Liver (tissue), 9 donors: ENCODE measurements around the gene DDX20. TPM values are rescaled to one million over a fixed set of nuclear protein-coding genes. Genes with fewer than 3 reads are reported as not detected.

ENCODE experiments used
- DNase-seq: peaks from one replicate; pipeline ENCODE4 v3.0.0-alpha.2; 2017; ENCODE audit warnings: low spot score
- H3K27ac ChIP-seq, 2 donors: one replicate each; pipeline ENCODE4 v1.7.0; 2013; ENCODE audit warnings: inconsistent platforms in 2 of 2, low read length in 2 of 2, control low read depth in 1 of 2, low read depth in 1 of 2, mild to moderate bottlenecking in 1 of 2
- H3K27me3 ChIP-seq, 4 donors: one replicate each; pipeline versions ENCODE4 v1.6.1 to v1.7.0; 2013; ENCODE audit warnings: low read length in 3 of 4, inconsistent platforms in 1 of 4, mild to moderate bottlenecking in 1 of 4, moderate library complexity in 1 of 4; ENCODE audit not compliant: control insufficient read depth in 4 of 4, insufficient read depth in 4 of 4
- H3K36me3 ChIP-seq, 4 donors: one replicate each; pipeline versions ENCODE4 v1.6.1 to v1.7.0; 2013; ENCODE audit warnings: low read length in 3 of 4, mild to moderate bottlenecking in 3 of 4, low read depth in 1 of 4, moderate library complexity in 1 of 4; ENCODE audit not compliant: control insufficient read depth in 4 of 4, insufficient read depth in 3 of 4
- H3K4me1 ChIP-seq, 4 donors: one replicate each; pipeline versions ENCODE4 v1.6.1 to v1.7.0; 2013; ENCODE audit warnings: low read length in 3 of 4, mild to moderate bottlenecking in 3 of 4, moderate library complexity in 1 of 4; ENCODE audit not compliant: control insufficient read depth in 4 of 4, insufficient read depth in 4 of 4
- H3K4me3 ChIP-seq, 3 donors: one replicate each; pipeline versions ENCODE4 v1.6.1 to v1.7.0; 2013; ENCODE audit warnings: low read length in 3 of 3, control low read depth in 1 of 3, low read depth in 1 of 3, mild to moderate bottlenecking in 1 of 3
- H3K9ac ChIP-seq, 2 donors: one replicate each; pipeline ENCODE4 v1.7.0; 2013; ENCODE audit warnings: low read length in 2 of 2, mild to moderate bottlenecking in 2 of 2, moderate library complexity in 2 of 2, control low read depth in 1 of 2, low read depth in 1 of 2
- H3K9me3 ChIP-seq, 4 donors: one replicate each; pipeline versions ENCODE4 v1.6.1 to v1.7.0; 2013; ENCODE audit warnings: low read length in 3 of 4; ENCODE audit not compliant: control insufficient read depth in 4 of 4
- ATF3 ChIP-seq: IDR thresholded peaks from 2 replicates; pipeline ENCODE4 v1.6.1; 2016; ENCODE audit warnings: antibody characterized with exemption
- CTCF ChIP-seq: fragments of 150-350 bp; IDR thresholded peaks from 2 replicates; pipeline ENCODE4 v1.5.1; 2017; ENCODE audit warnings: improper control_type of control experiment, low read depth, low read length; ENCODE audit not compliant: missing input control
- EGR1 ChIP-seq, 2 donors: IDR thresholded peaks; 2 replicates each; pipeline ENCODE4 v1.6.1; 2016 to 2018; ENCODE audit warnings: antibody characterized with exemption in 2 of 2, low read depth in 2 of 2
- FOXA1 ChIP-seq: IDR thresholded peaks from 2 replicates; pipeline ENCODE4 v1.6.1; 2016; ENCODE audit warnings: antibody characterized with exemption
- FOXA2 ChIP-seq: IDR thresholded peaks from 2 replicates; pipeline ENCODE4 v1.6.1; 2016; ENCODE audit warnings: antibody characterized with exemption
- GABPA ChIP-seq, 2 donors: IDR thresholded peaks in 1 of 2; conservative IDR thresholded peaks in 1 of 2; 2 replicates each; pipeline ENCODE4 v1.6.1; 2016; ENCODE audit warnings: antibody characterized with exemption in 2 of 2, mild to moderate bottlenecking in 1 of 2, moderate library complexity in 1 of 2
- HNF4A ChIP-seq, 2 donors: conservative IDR thresholded peaks; 2 replicates each; pipeline ENCODE4 v1.6.1; 2016; ENCODE audit warnings: antibody characterized with exemption in 2 of 2, mild to moderate bottlenecking in 2 of 2
- HNF4G ChIP-seq: IDR thresholded peaks from 2 replicates; pipeline ENCODE4 v1.6.1; 2016; ENCODE audit warnings: antibody characterized with exemption
- JUND ChIP-seq, 2 donors: IDR thresholded peaks; 2 replicates each; pipeline ENCODE4 v1.6.1; 2016; ENCODE audit warnings: antibody characterized with exemption in 2 of 2
- MAX ChIP-seq: IDR thresholded peaks from 2 replicates; pipeline ENCODE4 v1.6.1; 2016; ENCODE audit warnings: antibody characterized with exemption
- NR2F2 ChIP-seq: IDR thresholded peaks from 2 replicates; pipeline ENCODE4 v1.6.1; 2016; ENCODE audit warnings: antibody characterized with exemption
- RAD21 ChIP-seq, 2 donors: IDR thresholded peaks; 2 replicates each; pipeline ENCODE4 v1.6.1; 2016; ENCODE audit warnings: antibody characterized with exemption in 2 of 2, mild to moderate bottlenecking in 2 of 2
- REST ChIP-seq: IDR thresholded peaks from 2 replicates; pipeline ENCODE4 v1.6.1; 2016; ENCODE audit warnings: antibody characterized with exemption, mild to moderate bottlenecking
- RXRA ChIP-seq, 2 donors: IDR thresholded peaks; 2 replicates each; pipeline ENCODE4 v1.6.1; 2017 to 2018; ENCODE audit warnings: antibody characterized with exemption in 2 of 2, mild to moderate bottlenecking in 1 of 2
- SP1 ChIP-seq: IDR thresholded peaks from 2 replicates; pipeline ENCODE4 v1.6.1; 2018; ENCODE audit warnings: antibody characterized with exemption, mild to moderate bottlenecking
- TAF1 ChIP-seq: conservative IDR thresholded peaks from 2 replicates; pipeline ENCODE4 v1.6.1; 2016; ENCODE audit warnings: antibody characterized with exemption, mild to moderate bottlenecking
- YY1 ChIP-seq: IDR thresholded peaks from 2 replicates; pipeline ENCODE4 v1.6.1; 2016; ENCODE audit warnings: antibody characterized with exemption, mild to moderate bottlenecking
- ZBTB33 ChIP-seq: IDR thresholded peaks from 2 replicates; pipeline ENCODE4 v1.6.1; 2016; ENCODE audit warnings: antibody characterized with exemption
- WGBS: extraction: QIAGEN DNeasy Blood & Tissue Kit; methylation state at CpG from one replicate; pipeline ENCODE4 v1.1.7; 2013; 5-methylcytosine and 5-hydroxymethylcytosine counted together
- polyA plus RNA-seq, 2 donors: library from polyadenylated mRNA; stranded (reverse) in 1 of 2; unstranded in 1 of 2; fragments of 200-250 nt in 1 of 2; fragments of >200 nt in 1 of 2; fragmentation: Nextera tagmentation in 1 of 2; extraction: Ambion mirVana in 1 of 2; gene quantifications; one replicate each; pipeline versions ENCODE4 v1.2.1 to v1.2.3, GENCODE V29; 2013 to 2015
- total RNA-seq, 2 donors: library from RNA; depleted of rRNA; stranded (reverse); fragments of >200 nt; gene quantifications; one replicate each; pipeline ENCODE4 v1.2.3, GENCODE V29; 2014
- donor health status: healthy.
- donor health status: healthy.
- donor health status: healthy.
- donor health status: healthy.
- donor health status: healthy.

Gene DDX20
- total and polyA plus RNA-seq, 4 donors, result 2.3 to 8.6 (median 4.6) TPM

GRCh38 chr1:111734426-111734825 lies 21.3 kb upstream of the DDX20 start:
- TF ChIP-seq MAX (no peak), EGR1 (IDR thresholded peaks at IDR 0.05; ENCODE audit: low read depth in 2 of 2) (no peak), YY1 (no peak), HNF4A (conservative IDR thresholded peaks at IDR 0.05) (no peak), ZBTB33 (no peak), HNF4G (no peak), REST (no peak), TAF1 (no peak), NR2F2 (no peak), CTCF (no peak), RAD21 (IDR thresholded peaks at IDR 0.05) (no peak), JUND (IDR thresholded peaks at IDR 0.05) (no peak), ATF3 (no peak), SP1 (no peak), GABPA (IDR thresholded peaks at IDR 0.05 in 1 of 2, conservative IDR thresholded peaks at IDR 0.05 in 1 of 2) (no peak), RXRA (IDR thresholded peaks at IDR 0.05) (no peak), FOXA1 (no peak), FOXA2 (no peak)
- Histone ChIP-seq H3K4me3 (no peak overlapping the region), H3K9me3 (no peaks in the 10 kb centered on the region), H3K36me3 (no peaks in the 10 kb centered on the region), H3K27ac (no peak overlapping the region), H3K27me3 (no peaks in the 10 kb centered on the region), H3K4me1 (peaks cover 0 to 19% (median 8%) of the 10 kb centered on the region in 4 donors), H3K9ac (no peak overlapping the region)
- DNase-seq, result no peak
- 97% methylated on average over 3 of the region's 3 CpGs for WGBS
